ENCODE data around the gene KCNK7.

KCNK7 gene

GRCh38 chr11:65611028-65611757, 15.6 kb upstream of the KCNK7 start:
- TF ChIP-seq CTCF (IDR thresholded peaks at IDR 0.05): no peak
- Mint-ChIP-seq H3K27ac (no peak overlapping the region), H3K4me3 (peak overlapping the region; percentile 32), H3K27me3 (ENCODE audit: low read depth, poor library complexity) (peaks cover 9% of the 10 kb centered on the region), H3K9me3 (no peaks in the 10 kb centered on the region), H3K36me3 (ENCODE audit: low read depth) (peaks cover 30% of the 10 kb centered on the region), H3K4me1 (peaks cover 50% of the 10 kb centered on the region)
- no peak for DNase-seq

DNA sequence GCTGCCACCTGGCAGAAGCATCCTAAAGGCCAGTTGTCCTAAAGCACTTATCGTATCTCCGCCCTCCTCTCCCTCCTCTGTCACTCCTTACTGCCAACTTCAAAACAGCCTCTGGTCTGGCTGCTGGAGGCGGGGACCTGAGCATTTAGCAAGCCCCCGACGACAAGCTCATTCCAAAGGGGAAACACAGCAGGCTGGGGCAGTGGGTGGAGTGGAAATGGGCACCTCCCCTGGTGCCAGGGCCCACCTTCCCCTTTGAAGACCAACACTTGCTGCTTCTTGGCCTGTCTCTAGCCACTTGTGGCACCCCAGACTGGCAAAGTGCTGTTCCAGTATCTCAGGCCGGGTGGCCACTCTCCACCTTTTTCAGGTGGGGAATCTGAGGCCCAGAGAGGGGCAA, 14.8 kb upstream of the KCNK7 start:
- H3K27ac Mint-ChIP-seq: no peak overlapping the region
- H3K4me1 Mint-ChIP-seq: peaks cover 50% of the 10 kb centered on the region
- H3K36me3 Mint-ChIP-seq (ENCODE audit: low read depth): peaks cover 30% of the 10 kb centered on the region
- H3K9me3 Mint-ChIP-seq: no peaks in the 10 kb centered on the region
- TF ChIP-seq CTCF (IDR thresholded peaks at IDR 0.05): no peak
- no peak for DNase-seq
- H3K4me3 Mint-ChIP-seq: peak overlapping the region; percentile 13
- H3K27me3 Mint-ChIP-seq (ENCODE audit: low read depth, poor library complexity): peaks cover 9% of the 10 kb centered on the region

GRCh38 chr11:65609665-65610064, 14.1 kb upstream of the KCNK7 start:
- Mint-ChIP-seq H3K27me3 (ENCODE audit: low read depth, poor library complexity) (peaks cover 9% of the 10 kb centered on the region), H3K4me3 (no peak overlapping the region), H3K27ac (no peak overlapping the region), H3K9me3 (no peaks in the 10 kb centered on the region), H3K4me1 (peaks cover 50% of the 10 kb centered on the region), H3K36me3 (ENCODE audit: low read depth) (peaks cover 30% of the 10 kb centered on the region)
- DNase-seq: no peak
- no peak for TF ChIP-seq CTCF (IDR thresholded peaks at IDR 0.05)

GRCh38 chr11:65609229-65609628, 13.6 kb upstream of the KCNK7 start:
- no peak for DNase-seq
- no peak for TF ChIP-seq CTCF (IDR thresholded peaks at IDR 0.05)
- H3K9me3 Mint-ChIP-seq: no peaks in the 10 kb centered on the region
- peaks cover 50% of the 10 kb centered on the region for H3K4me1 Mint-ChIP-seq
- no peak overlapping the region for H3K27ac Mint-ChIP-seq
- H3K4me3 Mint-ChIP-seq: peak overlapping the region; percentile 14
- H3K36me3 Mint-ChIP-seq (ENCODE audit: low read depth): peaks cover 34% of the 10 kb centered on the region
- peaks cover 9% of the 10 kb centered on the region for H3K27me3 Mint-ChIP-seq (ENCODE audit: low read depth, poor library complexity)

DNA sequence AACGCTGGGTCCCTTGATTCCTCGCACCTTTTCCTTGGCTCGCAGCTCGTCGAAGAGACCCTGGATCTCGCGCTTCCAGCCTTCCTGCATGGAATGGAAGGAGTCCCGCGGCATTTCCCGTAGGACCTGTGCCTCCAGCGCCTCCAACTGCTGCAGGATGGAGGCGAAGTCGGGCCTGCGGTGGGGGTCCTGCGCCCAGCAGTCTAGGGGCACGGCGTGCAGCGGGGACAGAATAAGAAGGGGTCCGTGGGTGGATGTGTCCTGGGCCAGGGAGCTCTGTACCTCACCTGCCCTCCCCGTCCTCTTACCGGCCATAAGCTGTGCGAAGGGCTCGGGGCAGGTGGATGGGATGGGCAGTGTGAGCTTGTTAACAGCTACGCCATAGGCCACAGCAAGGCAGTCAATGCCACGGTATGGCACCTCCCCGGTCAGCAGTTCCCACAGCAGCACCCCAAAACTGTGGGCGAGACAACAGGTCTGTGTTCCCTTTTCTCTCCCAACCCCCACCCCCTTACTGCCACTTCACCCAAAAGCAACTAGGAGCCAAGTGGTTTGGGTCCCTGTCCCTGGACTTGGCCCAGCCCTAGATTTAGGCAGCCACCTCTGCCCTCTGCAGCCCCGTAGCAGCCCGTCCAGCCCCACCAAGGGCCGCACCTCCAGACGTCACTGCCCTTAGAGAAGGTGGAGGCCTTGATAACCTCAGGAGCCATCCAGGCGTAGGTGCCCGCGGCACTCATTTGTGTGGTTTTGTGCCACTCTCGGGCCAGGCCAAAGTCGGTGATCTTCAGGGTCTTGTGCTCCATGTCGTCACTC, 12.2 kb upstream of the KCNK7 start:
- H3K27ac Mint-ChIP-seq: no peak overlapping the region
- H3K9me3 Mint-ChIP-seq: no peaks in the 10 kb centered on the region
- H3K36me3 Mint-ChIP-seq (ENCODE audit: low read depth): peaks cover 47% of the 10 kb centered on the region
- peaks cover 44% of the 10 kb centered on the region for H3K4me1 Mint-ChIP-seq
- H3K4me3 Mint-ChIP-seq: peak overlapping the region; percentile 28
- TF ChIP-seq CTCF (IDR thresholded peaks at IDR 0.05): no peak
- H3K27me3 Mint-ChIP-seq (ENCODE audit: low read depth, poor library complexity): peaks cover 9% of the 10 kb centered on the region
- DNase-seq: no peak

Measured in nephron progenitor cell (in vitro differentiated cells).